ENCODE data around the gene ATP6V1F.

DNA sequence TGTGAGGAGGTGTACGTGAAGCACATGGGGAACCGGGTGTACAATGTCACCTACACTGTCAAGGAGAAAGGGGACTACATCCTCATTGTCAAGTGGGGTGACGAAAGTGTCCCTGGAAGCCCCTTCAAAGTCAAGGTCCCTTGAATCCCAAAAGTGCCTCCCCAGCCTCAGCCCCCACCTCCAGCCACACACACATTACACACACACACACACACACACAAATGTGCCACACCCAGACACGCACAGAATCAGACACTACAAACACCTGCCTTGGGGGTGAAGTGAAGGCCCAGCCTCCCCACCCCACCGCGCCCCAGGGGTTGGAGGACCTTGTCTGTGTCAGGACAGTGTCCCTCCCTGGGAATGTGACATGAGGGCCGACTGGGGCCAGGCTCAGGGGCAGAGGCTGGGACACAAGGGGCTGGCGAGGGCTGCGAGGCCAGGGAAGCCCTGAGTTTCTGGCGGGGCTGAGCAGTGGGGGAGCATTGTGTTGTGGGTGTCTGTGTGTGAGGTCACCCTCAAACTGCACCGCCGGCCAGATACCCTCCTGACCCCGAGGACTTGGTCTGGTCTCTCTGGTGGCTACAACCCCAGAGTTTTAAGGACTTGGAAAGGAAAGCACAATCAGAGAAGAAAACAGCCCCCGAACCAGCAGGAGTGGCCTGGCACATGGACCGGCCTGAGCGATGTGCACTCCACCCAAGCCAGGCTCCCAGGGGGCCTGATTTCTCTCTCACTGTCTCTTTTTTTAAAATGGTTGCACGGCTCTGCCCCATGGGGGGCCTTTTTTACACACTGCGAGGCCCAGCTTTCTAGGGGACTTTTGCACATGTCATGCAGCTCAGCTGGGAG lies 4.0 kb upstream of the ATP6V1F start:
- TF ChIP-seq, protein P1, sequence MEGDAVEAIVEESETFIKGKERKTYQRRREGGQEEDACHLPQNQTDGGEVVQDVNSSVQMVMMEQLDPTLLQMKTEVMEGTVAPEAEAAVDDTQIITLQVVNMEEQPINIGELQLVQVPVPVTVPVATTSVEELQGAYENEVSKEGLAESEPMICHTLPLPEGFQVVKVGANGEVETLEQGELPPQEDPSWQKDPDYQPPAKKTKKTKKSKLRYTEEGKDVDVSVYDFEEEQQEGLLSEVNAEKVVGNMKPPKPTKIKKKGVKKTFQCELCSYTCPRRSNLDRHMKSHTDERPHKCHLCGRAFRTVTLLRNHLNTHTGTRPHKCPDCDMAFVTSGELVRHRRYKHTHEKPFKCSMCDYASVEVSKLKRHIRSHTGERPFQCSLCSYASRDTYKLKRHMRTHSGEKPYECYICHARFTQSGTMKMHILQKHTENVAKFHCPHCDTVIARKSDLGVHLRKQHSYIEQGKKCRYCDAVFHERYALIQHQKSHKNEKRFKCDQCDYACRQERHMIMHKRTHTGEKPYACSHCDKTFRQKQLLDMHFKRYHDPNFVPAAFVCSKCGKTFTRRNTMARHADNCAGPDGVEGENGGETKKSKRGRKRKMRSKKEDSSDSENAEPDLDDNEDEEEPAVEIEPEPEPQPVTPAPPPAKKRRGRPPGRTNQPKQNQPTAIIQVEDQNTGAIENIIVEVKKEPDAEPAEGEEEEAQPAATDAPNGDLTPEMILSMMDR (IDR thresholded peaks at IDR 0.05) = no peak
- TF ChIP-seq ZFX (IDR thresholded peaks at IDR 0.05; ENCODE audit: borderline replicate concordance) = no peak

Measured in 22Rv1 (cell line).